Measurements from ENCODE around the gene MMGT1. TPM values are rescaled to one million over a fixed set of nuclear protein-coding genes. Genes with fewer than 3 reads are reported as not detected.

The MMGT1 gene
- total RNA-seq, 4 donors from 2014 or later = 17.4 to 26.7 (median 23.3) TPM

GRCh38 chrX:135975421-135975820 is 1.6 kb upstream of the MMGT1 start:
- WGBS = 73% methylated on average over 1 of the region's 1 CpG
- TF ChIP-seq POLR2AphosphoS5 (IDR thresholded peaks at IDR 0.05) (no peak), POLR2A (IDR thresholded peaks at IDR 0.05) (no peak), EP300 (IDR thresholded peaks at IDR 0.05) (no peak)
- no peak for DNase-seq (ENCODE audit: low spot score in 2 of 2)

GRCh38 chrX:135974279-135974856 is 580 bp upstream of the MMGT1 start:
- Histone ChIP-seq H3K4me3 (peak overlapping the region; percentile 67), H3K27ac (no peak overlapping the region), H3K9me3 (no peaks in the 10 kb centered on the region), H3K36me3 (no peaks in the 10 kb centered on the region), H3K4me1 (peaks cover 16% of the 10 kb centered on the region), H3K27me3 (no peaks in the 10 kb centered on the region)
- WGBS = 50% methylated on average over 17 of the region's 32 CpGs
- DNase-seq (ENCODE audit: low spot score in 2 of 2) = peak; percentile 85 to 88
- TF ChIP-seq, protein P1, sequence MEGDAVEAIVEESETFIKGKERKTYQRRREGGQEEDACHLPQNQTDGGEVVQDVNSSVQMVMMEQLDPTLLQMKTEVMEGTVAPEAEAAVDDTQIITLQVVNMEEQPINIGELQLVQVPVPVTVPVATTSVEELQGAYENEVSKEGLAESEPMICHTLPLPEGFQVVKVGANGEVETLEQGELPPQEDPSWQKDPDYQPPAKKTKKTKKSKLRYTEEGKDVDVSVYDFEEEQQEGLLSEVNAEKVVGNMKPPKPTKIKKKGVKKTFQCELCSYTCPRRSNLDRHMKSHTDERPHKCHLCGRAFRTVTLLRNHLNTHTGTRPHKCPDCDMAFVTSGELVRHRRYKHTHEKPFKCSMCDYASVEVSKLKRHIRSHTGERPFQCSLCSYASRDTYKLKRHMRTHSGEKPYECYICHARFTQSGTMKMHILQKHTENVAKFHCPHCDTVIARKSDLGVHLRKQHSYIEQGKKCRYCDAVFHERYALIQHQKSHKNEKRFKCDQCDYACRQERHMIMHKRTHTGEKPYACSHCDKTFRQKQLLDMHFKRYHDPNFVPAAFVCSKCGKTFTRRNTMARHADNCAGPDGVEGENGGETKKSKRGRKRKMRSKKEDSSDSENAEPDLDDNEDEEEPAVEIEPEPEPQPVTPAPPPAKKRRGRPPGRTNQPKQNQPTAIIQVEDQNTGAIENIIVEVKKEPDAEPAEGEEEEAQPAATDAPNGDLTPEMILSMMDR (IDR thresholded peaks at IDR 0.05) = no peak
- TF ChIP-seq EP300 (IDR thresholded peaks at IDR 0.05) = no peak
- no peak for TF ChIP-seq POLR2AphosphoS5 (IDR thresholded peaks at IDR 0.05)
- TF ChIP-seq POLR2A (IDR thresholded peaks at IDR 0.05) = no peak

More at GRCh38 chrX:135975421-135975820, 1.6 kb upstream of the MMGT1 start:
- Histone ChIP-seq H3K36me3 (no peaks in the 10 kb centered on the region), H3K4me3 (no peak overlapping the region), H3K27ac (no peak overlapping the region), H3K4me1 (peaks cover 16% of the 10 kb centered on the region), H3K9me3 (no peaks in the 10 kb centered on the region), H3K27me3 (no peaks in the 10 kb centered on the region)

GRCh38 chrX:135973025-135973547 is 702 bp downstream of the MMGT1 start:
- Histone ChIP-seq H3K4me3 (peak overlapping the region; percentile 67), H3K27ac (peak overlapping the region; percentile 92), H3K4me1 (peaks cover 16% of the 10 kb centered on the region), H3K9me3 (no peaks in the 10 kb centered on the region), H3K27me3 (no peaks in the 10 kb centered on the region), H3K36me3 (no peaks in the 10 kb centered on the region)
- DNase-seq (ENCODE audit: low spot score in 2 of 2) = no peak
- TF ChIP-seq EP300 (IDR thresholded peaks at IDR 0.05) = no peak
- TF ChIP-seq POLR2A (IDR thresholded peaks at IDR 0.05) = no peak
- WGBS = 22% methylated on average over 10 of the region's 10 CpGs

- no peaks in the 10 kb centered on the region for H3K9me3 ChIP-seq
- no peaks in the 10 kb centered on the region for H3K4me1 ChIP-seq
- DNase-seq (ENCODE audit: low spot score in 2 of 2) = no peak
- H3K36me3 ChIP-seq = no peaks in the 10 kb centered on the region
- H3K27me3 ChIP-seq = no peaks in the 10 kb centered on the region
- 80% methylated on average over 4 of the region's 4 CpGs for WGBS
- TF ChIP-seq POLR2A (IDR thresholded peaks at IDR 0.05) (no peak), POLR2AphosphoS5 (IDR thresholded peaks at IDR 0.05) (no peak), EP300 (IDR thresholded peaks at IDR 0.05) (no peak)
- TF ChIP-seq, protein P1 (IDR thresholded peaks at IDR 0.05) = no peak
- no peak overlapping the region for H3K4me3 ChIP-seq
- no peak overlapping the region for H3K27ac ChIP-seq
Observed at GRCh38 chrX:135951291-135951690, 22.5 kb downstream of the MMGT1 start.

GRCh38 chrX:135944486-135944885 is 29.3 kb downstream of the MMGT1 start:
- DNase-seq (ENCODE audit: low spot score in 2 of 2) = no peak
- H3K27ac ChIP-seq = no peak overlapping the region
- H3K4me1 ChIP-seq = no peaks in the 10 kb centered on the region
- no peak overlapping the region for H3K4me3 ChIP-seq
- TF ChIP-seq EP300 (IDR thresholded peaks at IDR 0.05) = no peak
- no peaks in the 10 kb centered on the region for H3K9me3 ChIP-seq
- WGBS = 76% methylated on average over 2 of the region's 2 CpGs
- H3K36me3 ChIP-seq = no peaks in the 10 kb centered on the region
- no peaks in the 10 kb centered on the region for H3K27me3 ChIP-seq

DNA sequence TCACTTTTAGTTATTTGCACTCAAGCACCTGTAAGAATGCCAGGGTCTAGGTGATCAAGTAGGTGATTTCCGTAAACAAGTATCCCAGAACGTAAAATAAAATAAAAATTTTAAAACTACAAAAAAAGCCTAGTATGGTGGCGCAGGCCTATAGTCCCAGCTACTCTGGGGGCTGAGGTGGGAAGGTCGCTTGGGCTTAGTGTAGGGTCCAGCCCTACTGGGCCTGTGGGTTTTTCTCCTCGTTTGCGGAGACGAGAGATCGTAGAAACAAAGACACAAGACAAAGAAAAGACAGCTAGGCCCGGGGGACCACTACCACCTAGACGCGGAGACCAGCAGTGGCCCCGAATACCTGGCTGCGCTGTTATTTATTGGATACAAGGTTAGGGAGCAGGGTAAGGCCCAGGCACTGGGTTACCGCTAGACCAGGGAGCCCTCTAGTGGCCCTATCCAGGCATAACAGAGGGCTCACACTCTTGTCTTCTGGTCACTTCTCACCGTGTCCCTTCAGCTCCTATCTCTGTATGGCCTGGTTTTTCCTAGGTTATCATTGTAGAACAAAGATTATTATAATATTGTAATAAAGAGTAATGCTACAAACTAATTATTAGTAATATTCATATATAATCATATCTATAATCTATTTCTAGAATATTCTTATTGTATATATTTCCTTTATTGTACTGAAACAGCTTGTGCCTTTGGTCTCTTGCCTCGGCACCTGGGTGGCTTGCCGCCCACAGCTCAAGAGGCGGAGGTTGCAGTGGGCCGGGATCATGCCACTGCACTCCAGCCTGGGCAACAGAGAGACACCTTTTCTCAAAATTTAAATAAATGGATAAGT is 41.9 kb downstream of the MMGT1 start:
- 45% methylated on average over 19 of the region's 19 CpGs for WGBS
- Histone ChIP-seq H3K27ac (no peak overlapping the region), H3K9me3 (no peaks in the 10 kb centered on the region), H3K36me3 (no peaks in the 10 kb centered on the region), H3K4me3 (no peak overlapping the region), H3K4me1 (no peaks in the 10 kb centered on the region), H3K27me3 (no peaks in the 10 kb centered on the region)
- no peak for TF ChIP-seq POLR2AphosphoS5 (IDR thresholded peaks at IDR 0.05)
- TF ChIP-seq, protein P1 (IDR thresholded peaks at IDR 0.05) = peak in 1 of 2 donors; percentile 51
- DNase-seq (ENCODE audit: low spot score in 2 of 2) = no peak

All from suprapubic skin (tissue), 4 donors.